ENCODE results near the gene NLRP12.
"Not testable (repeated sequence)": the region's sequence is repeated elsewhere in the genome, so short reads cannot be mapped to it uniquely, and the experiment has no call there.

NLRP12 gene

GRCh38 chr19:53866865-53867224, 42.7 kb upstream of the NLRP12 start:
- H3K36me3 ChIP-seq (ENCODE audit: control insufficient read depth, insufficient read depth, low read length) = peaks cover 13% of the 10 kb centered on the region
- H3K27me3 ChIP-seq (ENCODE audit: control insufficient read depth, insufficient read depth, low read length) = no peaks in the 10 kb centered on the region
- H3K4me3 ChIP-seq (ENCODE audit: low read depth, low read length) = peak overlapping the region; percentile 65
- H3K27ac ChIP-seq (ENCODE audit: low read depth, low read length) = peak overlapping the region; percentile 98
- H3K9me3 ChIP-seq (ENCODE audit: control insufficient read depth, insufficient read depth, low read depth, low read length) = no peaks in the 10 kb centered on the region
- peaks cover 6% of the 10 kb centered on the region for H3K4me1 ChIP-seq (ENCODE audit: control insufficient read depth, insufficient read depth, low read length)
- peak overlapping the region; percentile 98 for H3K9ac ChIP-seq (ENCODE audit: low read length)

- H3K4me1 ChIP-seq (ENCODE audit: control insufficient read depth, insufficient read depth, low read length) = peaks cover 6% of the 10 kb centered on the region
Observed at GRCh38 chr19:53865918-53866864, 42.1 kb upstream of the NLRP12 start.

DNA sequence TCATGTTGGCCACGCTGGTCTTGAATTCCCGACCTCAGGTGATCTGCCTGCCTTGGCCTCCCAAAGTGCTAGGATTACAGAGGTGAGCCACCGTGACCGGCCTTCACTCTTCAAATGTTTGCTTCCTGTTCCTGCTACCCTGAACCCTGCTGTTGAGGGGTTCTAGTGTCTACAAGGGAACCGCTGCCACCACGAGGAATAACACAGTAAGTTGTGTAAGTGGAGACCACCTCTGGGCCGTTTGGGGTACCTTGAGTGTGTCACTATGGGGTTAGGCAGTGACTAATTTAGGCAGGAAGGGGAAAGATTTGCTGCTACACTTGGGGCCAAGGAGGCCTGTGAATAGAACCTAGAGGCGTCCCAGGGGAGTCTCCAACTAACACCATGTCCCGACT, 41.4 kb upstream of the NLRP12 start:
- Histone ChIP-seq H3K36me3 (ENCODE audit: control insufficient read depth, insufficient read depth, low read length) (peaks cover 3% of the 10 kb centered on the region; the same call in 1 of the 2 replicates), H3K9ac (ENCODE audit: low read length) (peak overlapping the region; percentile 98), H3K4me3 (ENCODE audit: low read depth, low read length) (peak overlapping the region; percentile 65), H3K27ac (ENCODE audit: low read depth, low read length) (no peak overlapping the region; the same call in 1 of the 2 replicates), H3K4me1 (ENCODE audit: control insufficient read depth, insufficient read depth, low read length) (peaks cover 6% of the 10 kb centered on the region), H3K9me3 (ENCODE audit: control insufficient read depth, insufficient read depth, low read depth, low read length) (no peaks in the 10 kb centered on the region), H3K27me3 (ENCODE audit: control insufficient read depth, insufficient read depth, low read length) (no peaks in the 10 kb centered on the region)

More at GRCh38 chr19:53865918-53866864, 42.1 kb upstream of the NLRP12 start:
- Histone ChIP-seq H3K27ac (ENCODE audit: low read depth, low read length) (peak overlapping the region; percentile 98), H3K27me3 (ENCODE audit: control insufficient read depth, insufficient read depth, low read length) (no peaks in the 10 kb centered on the region), H3K9ac (ENCODE audit: low read length) (peak overlapping the region; percentile 98), H3K9me3 (ENCODE audit: control insufficient read depth, insufficient read depth, low read depth, low read length) (no peaks in the 10 kb centered on the region), H3K36me3 (ENCODE audit: control insufficient read depth, insufficient read depth, low read length) (peaks cover 8% of the 10 kb centered on the region), H3K4me3 (ENCODE audit: low read depth, low read length) (peak overlapping the region; percentile 65)

GRCh38 chr19:53864308-53864836, 40.3 kb upstream of the NLRP12 start:
- no peak overlapping the region for H3K27ac ChIP-seq (ENCODE audit: low read depth, low read length)
- H3K36me3 ChIP-seq (ENCODE audit: control insufficient read depth, insufficient read depth, low read length) = no peaks in the 10 kb centered on the region
- no peak overlapping the region for H3K9ac ChIP-seq (ENCODE audit: low read length)
- H3K27me3 ChIP-seq (ENCODE audit: control insufficient read depth, insufficient read depth, low read length) = no peaks in the 10 kb centered on the region
- no peaks in the 10 kb centered on the region for H3K9me3 ChIP-seq (ENCODE audit: control insufficient read depth, insufficient read depth, low read depth, low read length)
- H3K4me3 ChIP-seq (ENCODE audit: low read depth, low read length) = no peak overlapping the region
- peaks cover 6% of the 10 kb centered on the region for H3K4me1 ChIP-seq (ENCODE audit: control insufficient read depth, insufficient read depth, low read length)

DNA sequence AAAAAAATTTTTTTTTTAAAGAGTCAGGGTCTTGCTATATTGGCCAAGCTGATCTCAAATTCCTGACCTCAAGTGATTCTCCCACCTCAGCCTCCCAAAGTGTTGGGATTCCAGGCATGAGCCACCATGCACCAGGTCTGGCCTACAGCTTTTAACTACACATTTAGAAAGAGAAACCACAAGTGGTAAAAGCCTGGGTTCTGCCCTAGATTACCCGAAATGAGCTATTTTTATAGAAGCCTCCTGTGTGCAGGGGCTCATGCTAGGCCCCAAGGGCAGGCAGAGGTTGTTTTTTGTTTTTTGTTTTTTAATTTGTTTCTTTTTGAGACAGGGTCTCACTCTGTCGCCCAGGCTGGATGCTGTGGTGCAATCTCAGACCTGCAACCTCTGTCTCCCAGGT, 29.6 kb upstream of the NLRP12 start:
- Histone ChIP-seq H3K9me3 (ENCODE audit: control insufficient read depth, insufficient read depth, low read depth, low read length) (no peaks in the 10 kb centered on the region), H3K4me1 (ENCODE audit: control insufficient read depth, insufficient read depth, low read length) (peaks cover 8% of the 10 kb centered on the region), H3K36me3 (ENCODE audit: control insufficient read depth, insufficient read depth, low read length) (no peaks in the 10 kb centered on the region), H3K4me3 (ENCODE audit: low read depth, low read length) (no peak overlapping the region), H3K9ac (ENCODE audit: low read length) (no peak overlapping the region), H3K27ac (ENCODE audit: low read depth, low read length) (no peak overlapping the region), H3K27me3 (ENCODE audit: control insufficient read depth, insufficient read depth, low read length) (no peaks in the 10 kb centered on the region)

GRCh38 chr19:53849237-53849676, 25.1 kb upstream of the NLRP12 start:
- Histone ChIP-seq H3K9me3 (ENCODE audit: control insufficient read depth, insufficient read depth, low read depth, low read length) (no peaks in the 10 kb centered on the region), H3K27ac (ENCODE audit: low read depth, low read length) (no peak overlapping the region), H3K4me3 (ENCODE audit: low read depth, low read length) (no peak overlapping the region), H3K4me1 (ENCODE audit: control insufficient read depth, insufficient read depth, low read length) (peaks cover 2% of the 10 kb centered on the region; the same call in 1 of the 2 replicates), H3K27me3 (ENCODE audit: control insufficient read depth, insufficient read depth, low read length) (no peaks in the 10 kb centered on the region), H3K36me3 (ENCODE audit: control insufficient read depth, insufficient read depth, low read length) (no peaks in the 10 kb centered on the region), H3K9ac (ENCODE audit: low read length) (no peak overlapping the region)

DNA sequence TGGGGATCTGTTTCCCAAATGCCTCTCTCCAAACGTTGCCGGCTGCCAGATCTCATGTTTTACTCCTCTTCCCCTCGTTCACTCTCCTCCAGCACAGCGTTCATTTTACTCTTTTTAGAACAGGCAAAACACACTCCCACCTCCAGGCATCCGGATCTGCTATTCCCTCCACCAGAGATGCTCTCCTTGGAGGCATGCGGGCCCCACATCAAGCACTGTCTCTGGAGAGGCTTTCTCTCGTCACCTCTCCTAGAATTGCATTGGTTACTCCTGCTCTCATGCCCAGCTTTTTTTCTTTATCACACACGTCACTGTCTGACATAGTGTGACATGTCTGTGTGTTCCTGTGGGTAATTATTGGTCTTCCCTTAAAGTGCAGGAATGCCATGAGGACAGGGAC, 23.4 kb upstream of the NLRP12 start:
- Histone ChIP-seq H3K36me3 (ENCODE audit: control insufficient read depth, insufficient read depth, low read length) (no peaks in the 10 kb centered on the region), H3K27me3 (ENCODE audit: control insufficient read depth, insufficient read depth, low read length) (no peaks in the 10 kb centered on the region), H3K4me3 (ENCODE audit: low read depth, low read length) (no peak overlapping the region), H3K4me1 (ENCODE audit: control insufficient read depth, insufficient read depth, low read length) (no peaks in the 10 kb centered on the region), H3K9me3 (ENCODE audit: control insufficient read depth, insufficient read depth, low read depth, low read length) (no peaks in the 10 kb centered on the region), H3K27ac (ENCODE audit: low read depth, low read length) (no peak overlapping the region), H3K9ac (ENCODE audit: low read length) (no peak overlapping the region)

- Histone ChIP-seq H3K4me3 (ENCODE audit: low read depth, low read length) (no peak overlapping the region), H3K36me3 (ENCODE audit: control insufficient read depth, insufficient read depth, low read length) (no peaks in the 10 kb centered on the region), H3K27ac (ENCODE audit: low read depth, low read length) (no peak overlapping the region), H3K9me3 (ENCODE audit: control insufficient read depth, insufficient read depth, low read depth, low read length) (no peaks in the 10 kb centered on the region), H3K4me1 (ENCODE audit: control insufficient read depth, insufficient read depth, low read length) (peaks cover 2% of the 10 kb centered on the region; the same call in 1 of the 2 replicates), H3K9ac (ENCODE audit: low read length) (no peak overlapping the region), H3K27me3 (ENCODE audit: control insufficient read depth, insufficient read depth, low read length) (no peaks in the 10 kb centered on the region)
Observed at GRCh38 chr19:53844849-53845246, 20.7 kb upstream of the NLRP12 start.

GRCh38 chr19:53840914-53841313, 16.8 kb upstream of the NLRP12 start:
- not testable (repeated sequence) for H3K27ac ChIP-seq (ENCODE audit: low read depth, low read length)
- peaks cover 17% of the 10 kb centered on the region for H3K4me1 ChIP-seq (ENCODE audit: control insufficient read depth, insufficient read depth, low read length)

DNA sequence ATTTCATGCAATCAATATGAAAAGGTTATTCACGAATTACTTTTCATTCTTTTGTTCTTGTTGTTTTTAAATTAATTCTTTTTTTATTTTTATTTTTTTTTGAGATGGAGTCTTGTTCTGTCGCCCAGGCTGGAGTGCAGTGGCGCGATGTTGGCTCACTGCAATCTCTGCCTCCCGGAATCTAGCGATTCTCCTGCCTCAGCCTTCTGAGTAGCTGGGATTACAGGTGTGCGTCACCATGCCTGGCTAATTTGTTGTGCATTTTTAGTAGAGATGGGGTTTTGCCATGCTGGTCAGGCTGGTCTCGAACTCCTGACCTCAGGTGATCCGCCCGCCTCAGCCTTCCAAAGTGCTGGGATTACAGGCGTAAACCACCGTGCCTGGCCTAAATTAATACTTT, 16.1 kb upstream of the NLRP12 start:
- H3K9ac ChIP-seq (ENCODE audit: low read length); H3K36me3 ChIP-seq (ENCODE audit: control insufficient read depth, insufficient read depth, low read length); H3K27me3 ChIP-seq (ENCODE audit: control insufficient read depth, insufficient read depth, low read length); H3K9me3 ChIP-seq (ENCODE audit: control insufficient read depth, insufficient read depth, low read depth, low read length); H3K4me3 ChIP-seq (ENCODE audit: low read depth, low read length); H3K27ac ChIP-seq (ENCODE audit: low read depth, low read length): not testable (repeated sequence)
- H3K4me1 ChIP-seq (ENCODE audit: control insufficient read depth, insufficient read depth, low read length) = peaks cover 17% of the 10 kb centered on the region

More at GRCh38 chr19:53840914-53841313, 16.8 kb upstream of the NLRP12 start:
- H3K4me3 ChIP-seq (ENCODE audit: low read depth, low read length); H3K9ac ChIP-seq (ENCODE audit: low read length); H3K9me3 ChIP-seq (ENCODE audit: control insufficient read depth, insufficient read depth, low read depth, low read length); H3K27me3 ChIP-seq (ENCODE audit: control insufficient read depth, insufficient read depth, low read length); H3K36me3 ChIP-seq (ENCODE audit: control insufficient read depth, insufficient read depth, low read length): not testable (repeated sequence)

- not testable (repeated sequence) for H3K4me3 ChIP-seq (ENCODE audit: low read depth, low read length)
- peak overlapping the region; percentile 54 for H3K27ac ChIP-seq (ENCODE audit: low read depth, low read length)
Observed at GRCh38 chr19:53838446-53838845, 14.3 kb upstream of the NLRP12 start.

More at GRCh38 chr19:53838446-53838845, 14.3 kb upstream of the NLRP12 start:
- Histone ChIP-seq H3K4me1 (ENCODE audit: control insufficient read depth, insufficient read depth, low read length) (peaks cover 17% of the 10 kb centered on the region), H3K9ac (ENCODE audit: low read length) (peak overlapping the region; percentile 64)
- not testable (repeated sequence) for H3K27me3 ChIP-seq (ENCODE audit: control insufficient read depth, insufficient read depth, low read length); H3K36me3 ChIP-seq (ENCODE audit: control insufficient read depth, insufficient read depth, low read length); H3K9me3 ChIP-seq (ENCODE audit: control insufficient read depth, insufficient read depth, low read depth, low read length)

Data from HUES6 (cell line).